Suprapubic skin (tissue), 4 donors: ENCODE results near the gene WIPF2. TPM values are rescaled to one million over a fixed set of nuclear protein-coding genes. Genes with fewer than 3 reads are reported as not detected.
A peak's percentile ranks its signal among the peaks of the same experiment; 100 is the strongest.

Experiments
- DNase-seq, 2 donors: peaks; one replicate each; pipeline ENCODE4 v3.0.0-alpha.2; 2019; ENCODE audit warnings: low spot score in 2 of 2
- H3K27ac ChIP-seq: fragments of 200-600 bp; sonication (generic); one replicate; pipeline ENCODE4 v1.5.1; 2019
- H3K27me3 ChIP-seq: fragments of 200-600 bp; sonication (generic); one replicate; pipeline ENCODE4 v1.5.1; 2019
- H3K36me3 ChIP-seq: fragments of 200-600 bp; sonication (generic); one replicate; pipeline ENCODE4 v1.5.1; 2019
- H3K4me1 ChIP-seq: fragments of 200-600 bp; sonication (generic); one replicate; pipeline ENCODE4 v1.5.1; 2019
- H3K4me3 ChIP-seq: fragments of 200-600 bp; sonication (generic); one replicate; pipeline ENCODE4 v1.5.1; 2019; ENCODE audit warnings: mild to moderate bottlenecking
- H3K9me3 ChIP-seq: fragments of 200-600 bp; sonication (generic); one replicate; pipeline ENCODE4 v1.5.1; 2019
- EP300 ChIP-seq: sonication (generic); formaldehyde crosslinking; IDR thresholded peaks from one replicate; pipeline ENCODE4 v1.6.1; 2017; ENCODE audit warnings: antibody characterized with exemption
- POLR2A ChIP-seq, 2 donors: fragments of 450-650 bp; IDR thresholded peaks; one replicate each; pipeline ENCODE4 v1.6.1; 2017; ENCODE audit warnings: antibody characterized with exemption in 2 of 2, mild to moderate bottlenecking in 2 of 2, moderate library complexity in 2 of 2
- POLR2AphosphoS5 ChIP-seq, 3 donors: sonication (generic); formaldehyde crosslinking; IDR thresholded peaks; one replicate each; pipeline ENCODE4 v1.6.1; 2017; ENCODE audit warnings: antibody characterized with exemption in 3 of 3
- WGBS: methylation state at CpG from one replicate; pipeline ENCODE4 v1.1.5; 2018; 5-methylcytosine and 5-hydroxymethylcytosine counted together
- total RNA-seq, 4 donors: library from RNA; depleted of rRNA; stranded (reverse); fragments of >200 nt; gene quantifications; one replicate each; pipeline ENCODE4 v1.1.0, GENCODE V29; 2016
- TF ChIP-seq, protein P1 (sequence below), 2 donors: fragments of 200-600 bp in 1 of 2; fragments of 450-650 bp in 1 of 2; sonication (generic) in 1 of 2; IDR thresholded peaks; one replicate each; pipeline ENCODE4 v1.5.1; 2016 to 2019; ENCODE audit warnings: antibody characterized with exemption in 2 of 2, mild to moderate bottlenecking in 1 of 2, moderate library complexity in 1 of 2

Gene WIPF2
- total RNA-seq, 4 donors from 2014 or later, result 18.2 to 25.5 (median 21.6) TPM

DNA sequence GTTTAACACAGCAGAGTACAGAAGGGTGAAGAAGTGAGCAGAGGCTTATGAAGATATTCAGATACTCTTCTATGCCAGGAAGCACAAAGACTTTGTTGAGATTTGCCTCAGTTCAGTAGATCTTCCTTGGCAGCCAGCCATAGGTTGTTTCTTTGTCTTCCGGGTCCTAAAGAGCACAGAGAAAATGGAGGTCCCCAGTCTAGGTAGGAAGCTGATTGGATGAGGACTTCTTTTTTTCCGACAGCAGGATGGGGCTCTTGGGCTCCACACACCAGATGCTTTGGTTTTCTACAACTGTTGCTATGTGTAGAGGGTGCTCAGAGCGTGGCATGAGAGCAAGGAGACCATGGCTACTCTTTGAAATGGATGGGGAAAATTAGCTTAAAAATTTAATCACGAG lies 60.3 kb downstream of the WIPF2 start:
- no peak for DNase-seq
- no peak for TF ChIP-seq POLR2A (IDR thresholded peaks at IDR 0.05)
- no peak for TF ChIP-seq POLR2AphosphoS5 (IDR thresholded peaks at IDR 0.05)
- WGBS, result 87% methylated on average over 4 of the region's 4 CpGs
- peaks cover 13% of the 10 kb centered on the region for H3K4me1 ChIP-seq
- no peak overlapping the region for H3K27ac ChIP-seq
- no peaks in the 10 kb centered on the region for H3K27me3 ChIP-seq
- no peak overlapping the region for H3K4me3 ChIP-seq
- H3K36me3 ChIP-seq, result peaks cover 73% of the 10 kb centered on the region
- no peaks in the 10 kb centered on the region for H3K9me3 ChIP-seq

DNA sequence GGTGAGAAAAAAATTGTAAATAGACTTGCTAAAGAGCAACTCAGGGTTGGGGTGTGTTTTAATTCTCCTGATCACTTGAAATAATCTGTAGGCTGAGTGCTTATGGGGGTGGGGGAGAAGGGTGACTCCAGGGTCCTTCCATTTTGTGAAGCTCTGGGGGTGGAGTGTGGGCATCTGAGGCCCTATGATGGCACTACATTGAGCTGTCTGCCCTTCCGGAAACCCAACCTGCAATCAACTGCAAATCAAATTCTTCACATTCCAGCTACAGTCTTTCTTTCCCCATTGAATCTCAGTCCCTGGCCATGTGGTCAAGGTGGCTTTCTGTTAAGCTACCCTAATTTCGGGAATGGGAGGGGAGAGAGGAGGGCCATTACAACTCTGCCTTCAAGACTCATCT lies 62.6 kb downstream of the WIPF2 start:
- peaks cover 20% of the 10 kb centered on the region for H3K4me1 ChIP-seq
- TF ChIP-seq POLR2A (IDR thresholded peaks at IDR 0.05), result no peak
- no peak for TF ChIP-seq POLR2AphosphoS5 (IDR thresholded peaks at IDR 0.05)
- TF ChIP-seq EP300, result no peak
- TF ChIP-seq, protein P1, sequence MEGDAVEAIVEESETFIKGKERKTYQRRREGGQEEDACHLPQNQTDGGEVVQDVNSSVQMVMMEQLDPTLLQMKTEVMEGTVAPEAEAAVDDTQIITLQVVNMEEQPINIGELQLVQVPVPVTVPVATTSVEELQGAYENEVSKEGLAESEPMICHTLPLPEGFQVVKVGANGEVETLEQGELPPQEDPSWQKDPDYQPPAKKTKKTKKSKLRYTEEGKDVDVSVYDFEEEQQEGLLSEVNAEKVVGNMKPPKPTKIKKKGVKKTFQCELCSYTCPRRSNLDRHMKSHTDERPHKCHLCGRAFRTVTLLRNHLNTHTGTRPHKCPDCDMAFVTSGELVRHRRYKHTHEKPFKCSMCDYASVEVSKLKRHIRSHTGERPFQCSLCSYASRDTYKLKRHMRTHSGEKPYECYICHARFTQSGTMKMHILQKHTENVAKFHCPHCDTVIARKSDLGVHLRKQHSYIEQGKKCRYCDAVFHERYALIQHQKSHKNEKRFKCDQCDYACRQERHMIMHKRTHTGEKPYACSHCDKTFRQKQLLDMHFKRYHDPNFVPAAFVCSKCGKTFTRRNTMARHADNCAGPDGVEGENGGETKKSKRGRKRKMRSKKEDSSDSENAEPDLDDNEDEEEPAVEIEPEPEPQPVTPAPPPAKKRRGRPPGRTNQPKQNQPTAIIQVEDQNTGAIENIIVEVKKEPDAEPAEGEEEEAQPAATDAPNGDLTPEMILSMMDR (IDR thresholded peaks at IDR 0.05), result no peak
- no peaks in the 10 kb centered on the region for H3K9me3 ChIP-seq
- no peak for DNase-seq
- 84% methylated on average over 2 of the region's 2 CpGs for WGBS
- no peaks in the 10 kb centered on the region for H3K27me3 ChIP-seq
- peaks cover 52% of the 10 kb centered on the region for H3K36me3 ChIP-seq
- H3K27ac ChIP-seq, result no peak overlapping the region
- H3K4me3 ChIP-seq, result no peak overlapping the region

DNA sequence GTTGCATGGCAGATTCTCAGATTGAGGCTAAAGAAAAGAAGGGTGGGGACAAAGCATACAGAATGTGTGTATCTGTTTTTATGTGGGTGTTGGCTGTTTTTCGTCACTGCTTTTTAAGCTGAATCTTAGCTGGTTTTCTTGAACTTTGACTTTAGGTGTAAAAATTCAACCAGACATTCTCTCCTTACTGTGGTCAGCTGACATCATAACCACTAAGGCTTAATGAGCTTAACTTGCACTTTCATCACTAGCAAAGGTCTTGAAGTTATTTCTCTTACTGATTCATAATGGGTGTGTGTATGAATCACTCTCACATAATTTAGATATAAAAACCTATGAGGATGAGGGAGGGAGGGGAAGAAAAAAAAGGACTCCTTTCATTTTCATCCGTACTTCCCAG lies 64.6 kb downstream of the WIPF2 start:
- TF ChIP-seq, protein P1 (IDR thresholded peaks at IDR 0.05), result no peak
- no peak for TF ChIP-seq POLR2AphosphoS5 (IDR thresholded peaks at IDR 0.05)
- no peak for TF ChIP-seq POLR2A (IDR thresholded peaks at IDR 0.05)
- TF ChIP-seq EP300, result no peak

DNA sequence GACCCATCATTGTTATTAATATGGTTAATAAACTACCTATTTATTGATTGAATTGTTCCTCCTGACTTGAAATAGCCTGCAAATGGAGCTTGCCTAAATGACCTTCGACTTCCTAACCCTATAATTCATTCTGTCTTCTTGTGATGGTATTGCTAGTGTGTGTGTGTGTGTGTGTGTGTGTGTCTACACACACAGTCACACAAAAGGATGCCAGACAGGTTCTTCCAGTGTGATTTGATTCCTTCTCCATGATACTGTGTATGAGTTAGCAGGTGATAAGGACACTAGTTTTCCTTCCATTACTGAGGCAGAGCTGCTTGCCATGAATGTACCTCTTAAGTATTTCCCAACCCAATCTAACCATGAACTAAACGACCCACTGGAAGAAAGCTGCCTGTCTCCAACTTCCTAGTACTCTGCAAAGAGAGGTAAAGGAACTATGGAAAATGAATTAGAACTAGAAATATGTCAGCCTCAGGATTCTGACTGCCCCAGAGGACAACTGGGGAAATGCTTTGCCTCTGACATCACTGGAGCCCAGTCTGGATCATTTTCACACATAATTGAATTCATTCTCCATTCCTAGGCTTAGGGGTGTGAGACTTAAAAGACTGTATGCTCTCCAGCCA lies 65.1 kb downstream of the WIPF2 start:
- 21% methylated on average over 2 of the region's 2 CpGs for WGBS
- Histone ChIP-seq H3K27me3 (no peaks in the 10 kb centered on the region), H3K27ac (peak overlapping the region; percentile 79), H3K4me1 (peaks cover 37% of the 10 kb centered on the region), H3K9me3 (no peaks in the 10 kb centered on the region), H3K36me3 (peaks cover 27% of the 10 kb centered on the region), H3K4me3 (no peak overlapping the region)
- TF ChIP-seq POLR2AphosphoS5 (IDR thresholded peaks at IDR 0.05) (peak in 1 of 3 donors; percentile 18), POLR2A (IDR thresholded peaks at IDR 0.05) (no peak), EP300 (no peak)
- DNase-seq, result no peak

More for the DNA sequence above, 64.6 kb downstream of the WIPF2 start:
- DNase-seq, result no peak
- no peaks in the 10 kb centered on the region for H3K9me3 ChIP-seq
- H3K4me3 ChIP-seq, result no peak overlapping the region
- WGBS, result 39% methylated on average over 2 of the region's 2 CpGs
- peaks cover 32% of the 10 kb centered on the region for H3K36me3 ChIP-seq
- H3K27me3 ChIP-seq, result no peaks in the 10 kb centered on the region
- H3K4me1 ChIP-seq, result peaks cover 34% of the 10 kb centered on the region
- H3K27ac ChIP-seq, result peak overlapping the region; percentile 79

DNA sequence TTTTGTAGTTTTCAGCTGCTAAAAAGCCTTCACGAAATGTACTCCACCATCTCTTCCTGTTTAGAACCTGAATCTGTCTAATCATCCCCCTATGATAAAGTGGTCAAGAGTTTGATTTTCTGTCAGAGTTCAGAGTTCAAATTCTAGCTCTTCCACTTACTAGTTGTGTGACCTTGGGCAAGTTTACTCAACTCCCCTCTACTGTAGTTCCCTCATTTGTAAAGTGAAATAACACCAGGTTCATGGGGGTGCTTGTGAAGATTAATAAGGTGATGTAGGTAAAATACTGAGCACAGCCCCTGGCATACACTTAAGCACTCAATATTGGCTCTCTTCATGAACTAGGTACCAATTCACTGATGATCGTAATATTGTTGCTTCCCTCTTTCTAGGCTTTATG lies 67.4 kb downstream of the WIPF2 start:
- Histone ChIP-seq H3K27me3 (no peaks in the 10 kb centered on the region), H3K36me3 (peaks cover 4% of the 10 kb centered on the region), H3K4me1 (peaks cover 43% of the 10 kb centered on the region), H3K27ac (no peak overlapping the region), H3K4me3 (no peak overlapping the region), H3K9me3 (no peaks in the 10 kb centered on the region)
- TF ChIP-seq, protein P1 (IDR thresholded peaks at IDR 0.05), result no peak
- no peak for TF ChIP-seq EP300
- no peak for TF ChIP-seq POLR2AphosphoS5 (IDR thresholded peaks at IDR 0.05)
- no peak for TF ChIP-seq POLR2A (IDR thresholded peaks at IDR 0.05)
- WGBS, result 99% methylated on average over 2 of the region's 2 CpGs
- DNase-seq, result no peak

DNA sequence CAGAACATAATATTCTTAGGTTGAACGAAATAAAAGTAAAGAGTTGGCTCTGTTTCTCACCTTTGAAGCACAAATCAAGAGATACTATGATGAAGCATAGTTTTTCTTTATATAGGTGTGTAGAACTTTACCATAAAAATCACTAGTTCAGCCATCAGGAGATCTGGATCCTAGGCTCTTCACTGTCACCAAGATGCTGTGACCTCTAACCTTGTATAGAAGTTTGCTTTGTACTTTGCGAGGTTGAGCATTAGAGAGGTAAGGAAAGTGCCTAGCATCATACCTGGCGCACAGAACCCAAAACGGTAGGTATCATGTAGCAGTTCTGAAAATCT lies 68.0 kb downstream of the WIPF2 start:
- WGBS, result 45% methylated on average over 4 of the region's 4 CpGs
- no peaks in the 10 kb centered on the region for H3K36me3 ChIP-seq
- no peak overlapping the region for H3K27ac ChIP-seq
- no peak for DNase-seq
- TF ChIP-seq, protein P1 (IDR thresholded peaks at IDR 0.05), result no peak
- TF ChIP-seq POLR2A (IDR thresholded peaks at IDR 0.05), result no peak
- TF ChIP-seq EP300, result no peak
- TF ChIP-seq POLR2AphosphoS5 (IDR thresholded peaks at IDR 0.05), result no peak
- peak overlapping the region; percentile 58 for H3K4me3 ChIP-seq
- peaks cover 43% of the 10 kb centered on the region for H3K4me1 ChIP-seq
- H3K27me3 ChIP-seq, result no peaks in the 10 kb centered on the region
- H3K9me3 ChIP-seq, result no peaks in the 10 kb centered on the region
